NOMO-1 (cell line): ENCODE measurements around the gene SLC10A7.

ENCODE experiments used
- DNase-seq, 2 experiments: peaks; one replicate each; lab custom pipeline; 2025; ENCODE audit not compliant: unreplicated experiment in 2 of 2; lab: John Stamatoyannopoulos, UW

The SLC10A7 gene

GRCh38 chr4:146442801-146443200, 78.9 kb downstream of the SLC10A7 start:
- DNase-seq = no peak

GRCh38 chr4:146439999-146440398, 81.7 kb downstream of the SLC10A7 start:
- DNase-seq = no peak

GRCh38 chr4:146439437-146439836, 82.3 kb downstream of the SLC10A7 start:
- no peak for DNase-seq

- no peak for DNase-seq
Measured at GRCh38 chr4:146437778-146438177, 84.0 kb downstream of the SLC10A7 start.

GRCh38 chr4:146436423-146437162, 85.1 kb downstream of the SLC10A7 start:
- DNase-seq = no peak

GRCh38 chr4:146435962-146436361, 85.8 kb downstream of the SLC10A7 start:
- no peak for DNase-seq

- no peak for DNase-seq
Measured at GRCh38 chr4:146432065-146432464, 89.7 kb downstream of the SLC10A7 start.

GRCh38 chr4:146428298-146428697, 93.4 kb downstream of the SLC10A7 start:
- DNase-seq = no peak

- no peak for DNase-seq
Measured at GRCh38 chr4:146417822-146418221, 103.9 kb downstream of the SLC10A7 start.

GRCh38 chr4:146415829-146416228, 105.9 kb downstream of the SLC10A7 start:
- DNase-seq = no peak

- DNase-seq = no peak
Measured at GRCh38 chr4:146407669-146408084, 114.1 kb downstream of the SLC10A7 start.

- no peak for DNase-seq
Measured at GRCh38 chr4:146407257-146407656, 114.5 kb downstream of the SLC10A7 start.

GRCh38 chr4:146401274-146401673, 120.5 kb downstream of the SLC10A7 start:
- DNase-seq = no peak

- no peak for DNase-seq
Measured at GRCh38 chr4:146398896-146399445, 122.8 kb downstream of the SLC10A7 start.

GRCh38 chr4:146398404-146398803, 123.3 kb downstream of the SLC10A7 start:
- no peak for DNase-seq

- no peak for DNase-seq
Measured at GRCh38 chr4:146389561-146389960, 132.2 kb downstream of the SLC10A7 start.

GRCh38 chr4:146382194-146382593, 139.5 kb downstream of the SLC10A7 start:
- DNase-seq = no peak

- DNase-seq = peak in 1 of 2 experiments; percentile 39
Measured at GRCh38 chr4:146381263-146381872, 140.4 kb downstream of the SLC10A7 start.

- DNase-seq = no peak
Measured at GRCh38 chr4:146379744-146380143, 142.0 kb downstream of the SLC10A7 start.

GRCh38 chr4:146371812-146372211, 149.9 kb downstream of the SLC10A7 start:
- DNase-seq = no peak

- DNase-seq = no peak
Measured at GRCh38 chr4:146370841-146371240, 150.9 kb downstream of the SLC10A7 start.

- DNase-seq = no peak
Measured at GRCh38 chr4:146369446-146369845, 152.3 kb downstream of the SLC10A7 start.
